ENCODE results near the gene PDZD4.

DNA sequence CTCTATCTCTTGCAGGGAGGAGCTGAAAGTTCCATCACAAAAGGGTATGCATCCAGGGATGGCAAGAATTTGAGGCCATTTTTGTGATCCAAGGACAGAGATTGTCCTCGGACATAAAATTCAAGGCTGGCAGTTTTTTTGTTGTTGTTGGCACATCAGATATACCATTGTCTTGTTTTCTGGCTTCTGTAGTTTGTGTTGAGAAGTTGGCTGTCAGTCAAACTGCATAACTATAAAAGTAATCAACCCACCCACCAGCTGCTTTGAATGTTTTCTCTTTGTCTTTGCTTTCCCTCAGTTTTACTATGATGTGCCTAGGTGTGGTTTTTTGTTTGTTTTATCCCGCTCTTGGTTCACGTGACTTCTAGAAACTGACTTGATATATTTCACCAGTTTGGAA is 21.6 kb upstream of the PDZD4 start:
- TF ChIP-seq TAF1 (IDR thresholded peaks at IDR 0.05; ENCODE audit: borderline replicate concordance, low read depth, low read length) (no peak), POLR2AphosphoS5 (IDR thresholded peaks at IDR 0.05; ENCODE audit: low read depth, low read length) (no peak), POLR2A (IDR thresholded peaks at IDR 0.05; ENCODE audit: low read depth, low read length) (no peak)

Measured in GM12892 (cell line).